NCI-H2196 treated with DMSO at 0.1 percent for 48 hours (cell line): ENCODE data around the gene AAK1.
"Not testable (repeated sequence)": the region's sequence is repeated elsewhere in the genome, so short reads cannot be mapped to it uniquely, and the experiment has no call there.

ENCODE experiments used
- DNase-seq: peaks from one replicate; lab custom pipeline; 2025; ENCODE audit not compliant: unreplicated experiment; lab: John Stamatoyannopoulos, UW

Gene AAK1

DNA sequence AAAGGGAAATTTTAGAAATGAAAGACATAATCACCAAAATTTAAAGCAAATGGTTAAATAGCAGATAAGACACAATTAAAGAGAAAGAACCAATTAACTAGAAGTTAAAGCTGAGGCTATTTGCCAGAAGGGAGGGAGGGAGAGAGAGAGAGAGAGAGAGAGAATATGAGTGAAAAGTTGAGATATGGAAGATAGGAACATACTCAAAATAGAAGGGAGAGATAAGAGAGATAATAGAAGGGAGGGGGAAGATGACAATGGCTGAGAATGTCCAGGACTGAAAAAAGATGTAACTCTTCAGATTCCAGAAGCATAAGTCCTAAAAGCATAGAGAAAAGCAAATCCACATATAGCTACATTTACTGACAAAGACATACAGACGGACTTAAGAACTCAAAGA lies 17.1 kb upstream of the AAK1 start:
- no peak for DNase-seq

DNA sequence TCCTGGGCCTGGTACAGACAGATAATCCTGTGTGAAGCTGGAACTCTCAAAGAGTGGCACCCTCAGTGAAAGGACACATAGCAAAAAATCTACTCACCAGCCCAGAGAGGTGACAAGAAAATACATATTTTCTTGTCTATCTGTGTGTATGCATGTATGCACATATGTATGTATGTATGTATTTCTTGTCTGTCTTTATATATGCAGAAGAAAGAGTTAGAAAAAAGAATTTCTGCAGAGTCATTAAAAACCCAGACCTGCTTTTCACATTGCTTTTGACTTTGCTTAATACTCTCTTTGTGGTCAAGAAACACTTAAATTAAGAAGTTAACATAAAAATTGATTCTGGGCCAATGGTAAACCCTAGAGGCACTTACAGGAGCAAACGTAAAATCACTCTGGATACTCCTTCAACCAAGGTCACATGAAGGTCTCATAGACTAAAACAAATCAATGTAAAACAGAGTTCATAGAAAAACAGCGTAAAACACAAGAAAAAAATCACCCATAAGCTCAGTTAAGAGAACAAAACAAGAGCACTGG lies 16.5 kb upstream of the AAK1 start:
- no peak for DNase-seq

DNA sequence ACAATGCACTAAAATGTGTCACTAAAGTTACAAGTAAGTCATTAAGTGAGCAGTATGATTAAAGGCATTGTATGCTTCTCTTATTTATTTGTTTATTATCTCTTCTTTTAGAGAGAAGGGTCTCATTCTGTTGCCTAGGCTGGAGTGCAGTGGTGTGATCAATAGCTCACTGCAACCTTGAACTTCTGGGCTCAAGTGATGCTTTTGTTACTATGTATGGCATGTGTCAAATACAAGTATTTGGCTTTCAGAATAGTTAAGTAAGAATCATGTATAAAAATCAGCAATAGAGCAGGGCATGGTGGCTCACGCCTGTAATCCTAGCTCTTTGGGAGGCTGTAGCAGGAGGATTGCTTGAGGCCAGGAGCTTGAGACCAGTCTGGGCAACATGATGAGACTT lies 15.8 kb upstream of the AAK1 start:
- DNase-seq, result no peak

DNA sequence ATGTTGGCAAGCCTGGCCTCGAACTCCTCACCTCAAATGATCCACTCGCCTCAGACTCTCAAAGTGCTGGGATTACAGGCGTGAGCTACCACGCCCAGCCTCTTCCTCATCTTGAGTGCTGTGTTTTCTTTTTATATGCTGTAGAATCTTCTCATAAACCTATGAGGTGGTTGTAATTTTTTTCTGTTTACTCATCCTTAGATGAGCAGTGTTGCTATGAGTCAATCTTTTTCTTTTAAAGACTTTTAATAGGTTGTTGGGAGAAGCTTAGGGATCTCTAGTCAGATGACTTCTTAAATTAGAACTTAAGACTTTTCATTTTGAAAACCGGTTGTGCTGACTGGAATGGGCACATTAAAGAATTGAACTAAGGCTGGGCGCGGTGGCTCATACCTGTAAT lies 8.7 kb upstream of the AAK1 start:
- DNase-seq, result no peak

DNA sequence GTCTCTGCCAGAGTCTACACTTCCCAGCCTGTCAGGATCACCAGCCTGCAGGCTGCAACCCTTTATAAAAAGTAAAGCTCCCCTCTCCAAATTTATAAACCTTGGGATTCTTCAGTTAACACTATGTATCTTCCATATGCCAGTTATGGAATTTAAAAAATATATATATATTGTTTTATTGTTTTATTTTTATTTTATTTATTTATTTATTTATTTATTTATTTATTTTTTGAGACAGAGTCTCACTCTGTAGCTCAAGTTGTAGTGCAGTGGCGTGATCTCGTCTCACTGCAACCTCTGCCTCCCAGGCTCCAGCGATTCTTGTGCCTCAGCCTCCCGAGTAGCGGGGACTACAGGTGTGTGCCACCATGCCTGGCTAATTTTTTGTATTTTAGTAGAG lies 3.7 kb upstream of the AAK1 start:
- not testable (repeated sequence) for DNase-seq

DNA sequence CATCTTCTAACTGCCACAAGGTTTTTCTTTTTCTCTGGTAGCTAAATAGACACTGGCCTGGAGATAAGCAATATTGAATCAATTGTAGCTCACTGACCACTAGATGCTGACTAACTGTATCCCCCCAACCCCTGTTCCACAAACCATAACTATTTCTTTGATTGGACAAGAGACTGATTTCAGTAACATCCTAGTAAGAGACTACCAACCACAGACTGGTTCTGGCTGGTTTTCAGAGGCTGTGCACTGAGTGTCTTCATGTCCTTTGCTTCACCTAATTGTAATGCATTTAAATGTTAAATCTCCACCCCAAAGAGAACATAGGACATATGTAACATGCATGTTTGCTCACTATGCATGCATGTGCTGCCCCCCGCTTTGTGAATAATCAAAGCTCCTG lies 3.2 kb upstream of the AAK1 start:
- no peak for DNase-seq

DNA sequence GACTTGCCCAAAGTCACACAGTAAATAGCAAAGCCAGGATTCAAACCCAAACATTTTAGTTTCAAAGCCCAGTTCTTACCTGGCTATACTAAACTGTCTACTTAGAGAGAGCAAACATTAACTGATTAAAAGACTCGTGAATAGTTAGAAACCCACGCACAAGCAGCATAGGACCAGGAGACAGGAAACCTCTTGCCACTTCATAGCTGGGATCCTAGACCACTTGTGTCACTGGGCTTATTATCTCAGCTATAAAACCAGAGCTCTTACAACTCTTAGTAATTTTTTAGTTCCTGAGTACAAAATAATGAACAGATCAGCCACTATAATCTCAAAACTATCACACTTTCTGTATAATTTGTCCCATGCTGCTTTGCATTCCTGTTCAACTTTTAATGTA lies 2.4 kb upstream of the AAK1 start:
- no peak for DNase-seq

DNA sequence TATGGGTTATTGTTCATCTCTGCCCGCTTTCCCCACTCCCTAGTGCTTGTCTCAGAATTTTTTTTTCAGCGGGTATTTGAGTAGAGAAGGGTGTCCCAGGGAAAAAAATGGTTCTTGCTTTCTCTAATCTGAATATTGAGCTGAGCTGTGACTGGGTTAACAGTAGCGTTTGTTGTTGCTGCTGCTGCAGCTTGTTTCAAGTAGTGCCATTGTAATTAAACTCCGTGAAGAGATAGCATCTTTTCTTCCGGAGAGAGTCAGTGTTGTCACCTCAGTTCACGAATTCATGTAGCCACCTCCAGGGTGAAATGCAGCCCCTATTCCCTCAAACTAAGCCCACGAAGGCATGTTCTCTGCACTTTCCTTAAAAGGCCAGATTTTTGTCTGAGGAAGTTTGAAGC lies 1.5 kb upstream of the AAK1 start:
- DNase-seq, result no peak

DNA sequence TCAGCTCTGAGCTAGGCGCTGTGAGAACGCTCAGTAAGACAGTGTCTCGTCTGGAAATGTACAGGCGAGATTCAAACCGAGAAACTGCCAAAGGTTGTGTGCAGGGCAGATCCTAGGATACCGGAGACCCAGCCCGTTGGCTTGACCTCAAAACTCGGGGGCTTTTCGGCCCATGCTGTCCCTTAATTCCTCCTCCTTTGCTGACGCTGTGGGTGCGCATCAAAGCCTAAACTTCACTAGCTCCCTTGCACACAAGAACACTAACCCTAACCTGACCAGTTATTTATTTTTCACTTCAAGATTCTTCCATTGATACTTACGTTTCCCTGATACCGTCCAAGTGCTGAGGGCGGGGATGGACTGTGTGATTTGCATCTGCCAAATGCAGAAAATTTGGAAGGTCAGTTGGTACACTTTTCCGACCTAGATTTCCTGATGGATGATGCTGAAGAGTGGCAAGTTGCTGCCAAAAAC lies 1.0 kb upstream of the AAK1 start:
- no peak for DNase-seq

DNA sequence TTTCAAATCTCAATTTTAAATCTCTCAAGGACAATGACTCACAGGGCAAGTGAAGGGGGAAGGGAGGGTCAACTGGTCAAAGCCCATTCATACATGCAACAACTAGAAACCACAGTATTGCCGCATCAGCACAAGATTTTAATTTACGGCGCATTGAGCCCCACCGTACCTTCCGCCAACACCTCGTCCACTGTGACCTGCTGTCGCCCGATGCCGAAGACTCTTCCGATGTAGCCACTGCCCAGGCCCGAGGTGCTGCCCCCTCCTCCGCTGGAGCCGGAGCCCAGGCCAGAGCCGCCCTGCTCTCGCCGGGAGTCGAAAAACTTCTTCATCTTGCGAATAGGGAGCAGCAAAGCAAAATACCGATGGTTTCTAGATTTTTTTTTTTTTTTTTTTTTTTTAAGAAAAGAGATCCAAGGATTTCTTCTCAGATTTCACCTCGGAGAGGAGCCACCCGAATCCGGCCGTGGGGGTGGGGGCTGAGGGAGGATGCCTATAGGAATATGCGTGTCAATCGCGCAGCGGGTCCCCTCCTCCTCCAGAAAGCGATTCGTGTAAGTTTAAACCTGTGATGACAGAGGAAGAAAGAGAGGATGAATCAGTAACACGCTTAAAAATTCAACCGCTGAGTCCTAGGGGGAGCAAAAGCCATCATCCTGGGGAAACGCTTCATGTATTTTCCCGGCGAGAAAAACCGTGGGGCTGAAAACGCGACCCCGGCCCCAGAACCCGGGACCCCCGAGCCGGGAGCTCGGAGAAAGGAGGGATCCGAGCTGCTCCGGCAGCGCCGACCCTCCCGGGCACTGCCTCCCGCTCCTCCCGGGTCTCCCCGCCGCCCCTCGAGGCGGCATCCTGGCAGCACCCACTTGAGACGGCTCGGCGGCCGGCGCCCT lies 584 bp downstream of the AAK1 start:
- no peak for DNase-seq

DNA sequence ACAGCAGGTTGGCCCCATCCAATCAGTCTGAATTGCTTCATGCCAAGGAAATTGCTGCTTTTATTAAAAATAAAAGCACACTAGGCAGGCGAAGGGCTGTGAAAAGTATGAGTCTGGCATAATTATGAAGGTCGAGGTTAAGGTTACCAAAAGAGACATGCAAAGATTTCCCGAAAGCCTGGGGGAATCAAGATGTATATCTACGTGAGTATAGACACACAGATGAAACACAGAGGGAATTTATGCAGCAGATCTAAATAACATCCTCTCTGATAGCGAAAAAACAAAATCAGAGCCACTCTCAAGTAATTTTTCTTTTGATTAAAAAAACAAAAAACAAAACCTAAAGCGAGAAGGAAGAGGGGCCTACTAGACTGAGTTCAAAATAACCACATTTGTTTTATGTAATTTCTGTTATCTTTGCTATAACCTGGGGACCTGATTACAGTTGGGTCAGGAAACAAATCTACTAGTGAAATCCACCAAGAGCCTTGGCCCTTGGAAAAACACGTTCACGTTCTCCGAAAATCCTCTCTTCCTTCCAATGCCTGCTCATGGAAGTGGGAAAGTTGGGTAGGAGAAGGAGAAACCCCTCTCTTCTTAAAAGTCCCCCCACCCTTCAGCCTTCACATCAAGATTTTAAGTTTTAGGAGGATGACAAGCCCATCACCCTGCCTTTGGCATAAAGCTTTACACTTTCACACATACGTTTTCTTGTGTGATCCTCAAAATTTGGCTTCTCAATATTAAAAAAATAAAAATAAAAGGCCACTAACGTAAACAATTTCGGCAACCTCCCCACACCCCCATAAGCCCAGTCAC lies 1.4 kb downstream of the AAK1 start:
- no peak for DNase-seq

DNA sequence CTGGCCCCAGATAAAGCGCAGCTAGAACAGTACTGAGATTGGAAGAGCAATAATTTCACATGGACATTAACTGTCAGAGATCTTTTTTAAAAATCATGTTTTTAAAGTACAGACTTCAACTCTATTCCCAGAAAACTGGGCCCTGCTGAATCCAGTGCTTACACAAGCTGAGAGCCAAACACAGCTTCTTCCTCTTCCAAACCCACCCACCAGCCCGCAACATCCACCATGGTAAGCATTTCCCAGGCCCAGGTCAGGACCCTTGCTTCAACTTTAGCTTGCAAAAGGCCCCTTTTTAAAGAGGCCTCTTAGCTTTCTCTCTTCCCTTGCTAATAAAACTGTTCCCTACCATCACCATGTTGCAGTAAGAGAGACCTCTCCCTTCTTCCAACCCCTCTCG lies 2.1 kb downstream of the AAK1 start:
- no peak for DNase-seq

DNA sequence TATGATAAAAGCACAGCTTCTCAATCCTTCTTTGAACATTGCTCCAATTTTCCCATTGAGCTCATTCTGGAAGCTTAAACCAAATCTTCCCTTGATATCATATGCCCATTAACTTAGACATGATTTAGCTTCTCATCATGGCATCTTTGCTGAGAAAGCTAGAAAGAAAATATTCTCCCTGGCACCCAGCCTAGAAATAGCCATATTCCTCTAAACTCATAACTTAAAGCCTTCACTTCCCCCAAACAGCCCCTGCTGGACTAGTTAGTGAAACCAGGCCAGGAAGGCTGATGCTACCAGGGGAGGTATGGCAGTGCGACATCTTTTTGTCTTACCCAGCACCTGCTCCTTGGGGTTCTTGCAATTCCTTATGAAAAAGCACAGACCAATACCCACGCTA lies 4.3 kb downstream of the AAK1 start:
- DNase-seq, result no peak

DNA sequence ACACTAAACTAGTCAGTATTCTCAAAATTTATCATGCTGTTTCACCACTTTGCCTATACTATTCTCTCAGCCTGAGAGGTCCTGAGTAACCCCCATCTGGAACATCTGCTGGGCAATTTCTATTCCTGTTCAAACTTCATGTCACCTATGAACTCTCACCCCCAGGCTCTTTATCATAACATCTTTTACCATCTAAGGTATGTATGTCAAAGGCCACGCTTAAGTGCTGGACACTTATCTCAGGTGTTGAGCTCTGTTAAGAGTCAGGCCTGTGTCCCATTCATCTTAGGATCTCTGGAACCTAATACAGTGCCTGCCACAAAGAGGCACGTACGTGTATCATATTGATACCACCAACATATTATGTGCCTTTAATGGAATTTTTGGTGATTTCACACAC lies 4.9 kb downstream of the AAK1 start:
- DNase-seq, result no peak

DNA sequence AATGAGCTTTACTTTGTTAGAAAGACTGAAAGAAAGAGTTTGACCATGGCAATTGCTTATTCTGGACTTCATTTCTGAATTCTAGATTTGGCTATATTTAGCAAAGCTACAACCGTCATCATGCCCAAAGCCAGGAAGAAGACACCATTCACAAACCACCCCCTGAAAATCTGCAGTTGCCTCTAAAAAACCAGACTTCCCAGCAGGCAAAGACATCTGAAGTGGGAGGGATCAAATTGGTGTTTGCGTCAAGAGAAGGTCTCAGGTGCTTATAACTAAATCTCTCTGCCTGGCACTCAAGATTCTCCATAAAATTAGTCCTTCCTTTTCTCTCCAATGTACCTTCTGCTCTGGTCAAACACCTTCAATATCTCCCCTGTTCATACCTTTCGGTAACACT lies 5.6 kb downstream of the AAK1 start:
- DNase-seq, result no peak

DNA sequence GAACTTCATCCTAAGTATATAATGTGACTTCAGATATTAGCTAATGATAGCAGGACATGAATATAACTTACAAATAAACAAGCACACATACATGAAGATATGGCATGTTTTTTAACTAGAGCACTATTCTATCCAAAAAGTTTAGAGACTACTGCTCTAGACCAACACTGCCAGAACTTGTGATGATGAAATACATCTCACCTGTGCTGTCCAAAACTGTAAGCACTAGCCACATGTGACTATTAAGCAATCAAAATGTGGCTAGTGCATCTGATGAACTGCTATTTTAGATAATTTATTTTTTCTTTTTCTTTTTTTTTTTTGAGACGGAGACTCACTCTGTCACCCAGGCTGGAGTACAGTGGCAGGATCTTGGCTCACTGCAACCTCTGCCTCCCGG lies 7.1 kb downstream of the AAK1 start:
- no peak for DNase-seq

DNA sequence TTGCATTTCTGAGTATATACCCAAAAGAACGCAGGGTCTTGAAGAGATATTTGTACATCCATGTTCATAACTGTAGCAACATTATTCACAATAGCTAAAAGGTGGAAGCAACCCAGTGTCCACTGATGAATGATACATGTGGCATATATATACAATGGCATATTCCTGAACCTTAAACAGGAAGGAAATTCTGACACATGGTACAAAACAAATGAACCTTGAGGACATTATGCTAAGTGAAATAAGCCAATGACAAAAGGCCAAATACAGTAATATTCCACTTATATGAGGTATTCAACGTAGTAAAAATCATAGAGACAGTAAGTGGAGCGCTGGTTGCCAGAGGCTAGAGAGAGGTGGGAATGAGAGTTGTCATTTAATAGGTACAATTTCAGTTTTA lies 8.1 kb downstream of the AAK1 start:
- no peak for DNase-seq

DNA sequence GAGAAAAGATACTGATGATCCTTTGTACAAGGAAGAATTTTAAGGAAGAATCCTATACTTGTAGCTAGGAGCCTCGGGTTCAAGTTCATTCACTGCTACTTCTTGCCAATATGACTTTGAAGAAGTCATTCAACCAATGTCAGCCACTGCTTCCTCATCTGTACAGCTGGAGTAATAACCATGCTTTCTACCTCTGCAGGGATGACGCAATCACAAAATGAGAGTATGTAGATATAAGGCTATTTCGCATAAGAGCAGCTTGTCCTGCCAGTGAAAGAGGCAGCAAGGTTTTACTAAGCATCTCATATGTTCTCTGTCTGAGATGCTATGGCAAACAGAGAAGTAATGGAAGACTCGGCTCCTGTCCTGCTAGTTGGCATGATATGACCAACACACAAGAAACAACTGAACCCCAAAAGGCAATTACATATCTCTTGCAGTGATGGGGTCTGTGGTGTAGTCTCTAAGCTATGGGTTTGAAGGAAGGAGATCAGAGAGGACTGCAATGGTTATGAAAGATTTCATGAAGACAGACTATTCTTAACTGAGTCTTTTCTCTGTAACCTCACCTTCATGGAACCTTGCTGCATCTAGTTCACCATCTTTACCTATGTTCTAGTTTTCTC lies 9.2 kb downstream of the AAK1 start:
- no peak for DNase-seq

DNA sequence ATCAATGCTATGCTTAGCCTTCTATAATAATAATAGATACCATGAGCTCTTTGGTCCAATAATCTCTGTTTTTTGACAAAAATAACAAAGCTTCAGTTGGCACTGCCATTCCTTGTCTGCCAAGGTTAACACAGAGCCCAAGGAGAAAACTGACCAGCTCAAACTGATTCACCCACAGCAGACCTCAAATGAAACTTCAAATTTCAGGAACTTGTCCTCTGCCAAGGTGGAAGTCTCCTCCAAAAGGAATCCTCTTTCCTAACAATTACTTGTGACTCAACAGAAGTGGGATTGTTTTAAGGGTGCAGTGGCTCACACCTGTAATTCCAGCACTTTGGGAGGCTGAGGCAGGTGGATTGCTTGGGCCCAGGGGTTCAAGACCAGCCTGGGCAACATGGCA lies 12.1 kb downstream of the AAK1 start:
- DNase-seq, result no peak

DNA sequence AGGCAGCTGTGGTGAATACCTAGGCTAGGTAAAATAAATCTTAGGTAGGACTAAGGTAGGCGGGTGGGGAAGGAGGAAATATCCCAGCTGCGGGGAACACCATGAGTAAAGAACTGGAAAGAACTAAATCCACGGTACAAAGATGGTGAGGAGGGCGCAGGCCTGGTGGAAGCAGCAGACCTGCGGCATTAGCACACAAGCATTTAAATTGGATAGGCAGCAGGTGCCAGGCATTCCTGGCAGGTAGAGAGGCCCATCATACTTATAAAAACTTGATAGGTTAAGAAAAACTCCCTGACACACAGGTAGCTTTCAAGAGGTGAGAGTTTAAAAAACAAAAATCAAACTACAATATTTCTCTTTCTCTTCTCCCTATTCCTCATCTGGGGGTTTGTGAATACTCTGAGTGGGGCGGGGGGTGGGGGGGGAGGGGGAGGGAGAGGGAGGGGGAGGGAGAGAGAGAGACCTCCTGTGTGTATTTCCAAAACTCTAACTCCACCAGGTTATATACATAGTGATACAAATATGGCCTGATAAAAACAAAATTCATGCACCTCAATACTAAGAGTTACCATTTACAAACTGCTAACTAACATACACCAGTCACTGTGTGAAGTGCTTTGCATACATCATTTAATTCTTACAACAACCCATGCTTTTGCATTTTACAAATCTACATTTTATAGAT lies 13.5 kb downstream of the AAK1 start:
- DNase-seq, result no peak
